Activated T-helper 1 cell treated with anti-CD3 and anti-CD28 coated beads, Interleukin-2, amount 50 U/mL, for 16 hours (primary cell): ENCODE data around the gene TPPP.
"Not testable (repeated sequence)": the region's sequence is repeated elsewhere in the genome, so short reads cannot be mapped to it uniquely, and the experiment has no call there.

Experiments
- DNase-seq, 2 donors: peaks; one replicate each; pipeline ENCODE4 v3.0.0-alpha.2; 2020; ENCODE audit warnings: low read depth in 1 of 2, low spot score in 1 of 2

TPPP gene

DNA sequence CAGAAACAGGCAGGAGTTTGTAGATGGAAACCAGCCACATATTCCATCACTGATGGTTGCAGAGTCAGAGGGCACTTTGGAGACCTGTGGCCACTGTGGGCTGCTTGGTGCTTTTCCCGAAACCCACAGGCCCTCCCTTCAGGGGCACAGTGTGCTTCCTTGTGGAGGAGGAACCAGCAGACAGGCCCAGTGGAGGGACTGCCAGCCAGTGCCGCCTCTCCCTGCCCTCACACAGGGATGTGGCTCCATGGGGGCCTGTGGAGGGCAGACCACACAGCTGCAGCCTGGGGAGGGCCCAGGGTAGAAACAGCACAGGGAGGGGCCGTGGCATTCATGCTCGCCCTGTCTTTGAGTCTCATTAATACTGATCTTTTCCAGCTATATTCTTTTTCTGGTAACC, 45.8 kb downstream of the TPPP start:
- no peak for DNase-seq

DNA sequence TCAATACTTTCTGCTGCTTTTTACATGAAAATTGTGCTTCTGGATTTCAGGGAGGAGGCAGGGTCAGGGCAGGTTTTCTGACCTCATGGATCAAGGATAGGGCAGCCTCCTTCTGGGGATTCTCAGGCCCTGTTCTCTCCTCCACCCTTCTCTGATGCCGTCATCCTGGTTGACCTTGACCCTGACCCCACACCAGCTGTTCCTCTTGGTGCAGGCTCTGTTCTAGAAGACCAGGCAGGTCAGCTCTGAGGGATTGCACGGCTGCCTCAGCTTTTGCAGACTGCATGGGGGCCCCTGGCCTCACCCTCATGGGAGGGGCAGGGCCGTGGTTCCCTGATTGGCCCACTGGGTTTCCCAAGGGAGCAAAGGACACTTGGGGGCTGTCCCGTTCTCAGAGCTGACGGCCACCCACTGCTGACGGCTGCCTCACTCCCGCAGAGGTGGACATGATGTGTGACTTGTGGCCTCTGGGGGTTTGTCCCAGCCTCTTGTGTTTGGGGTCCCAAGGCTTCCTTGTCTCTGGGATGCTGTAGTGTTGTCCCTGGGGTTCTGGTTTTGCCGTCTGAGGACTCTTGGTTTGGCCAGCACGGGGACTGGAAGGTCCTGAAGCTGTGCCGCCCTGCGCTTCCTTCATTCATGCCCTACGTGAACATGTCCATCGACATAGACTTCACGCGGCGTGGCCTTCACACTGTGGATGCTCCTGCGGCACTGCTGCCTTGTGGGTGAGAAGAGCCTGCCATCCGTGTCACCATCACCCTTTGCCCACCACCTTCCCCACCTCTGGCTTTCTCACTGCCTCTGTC, 46.6 kb downstream of the TPPP start:
- no peak for DNase-seq

DNA sequence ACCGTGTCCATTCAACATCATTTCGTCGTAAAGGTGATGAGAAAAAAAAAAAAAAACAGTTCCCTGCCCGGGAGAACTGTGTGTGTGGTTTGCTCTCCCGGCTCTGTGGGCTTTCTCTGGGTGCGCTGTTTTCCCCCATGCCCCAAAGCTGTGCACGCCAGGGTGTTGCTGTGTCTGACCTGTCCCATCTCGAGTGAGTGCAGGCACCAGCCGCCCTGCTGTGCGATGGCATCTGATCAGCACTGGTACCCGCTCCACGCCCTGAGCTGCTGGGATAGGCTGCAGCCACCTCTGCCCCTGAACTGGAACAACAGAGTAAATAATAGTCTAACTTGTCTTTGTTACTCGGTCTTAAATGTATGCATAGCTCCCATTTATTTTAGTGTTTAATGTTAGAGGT, 47.7 kb downstream of the TPPP start:
- DNase-seq: no peak

DNA sequence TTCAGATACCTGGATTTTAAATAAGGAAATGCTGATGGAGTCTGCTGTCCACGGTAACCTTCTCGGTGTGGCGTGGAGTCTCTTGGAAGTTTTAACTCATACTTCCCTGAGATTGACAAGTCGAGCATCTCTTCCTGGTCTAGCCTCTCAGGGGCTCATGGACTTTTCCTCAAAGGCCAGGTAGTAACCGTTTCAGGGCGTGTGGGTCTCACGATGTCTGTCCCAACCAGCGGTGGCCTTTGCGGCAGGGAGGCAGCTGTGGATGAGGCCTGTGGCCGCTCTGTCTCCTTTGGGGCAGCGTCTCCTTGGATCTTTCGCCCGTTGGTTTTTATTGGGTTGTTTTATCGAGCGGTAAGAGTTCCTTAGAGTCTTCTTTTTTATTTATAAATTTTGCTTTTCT, 48.2 kb downstream of the TPPP start:
- no peak for DNase-seq

DNA sequence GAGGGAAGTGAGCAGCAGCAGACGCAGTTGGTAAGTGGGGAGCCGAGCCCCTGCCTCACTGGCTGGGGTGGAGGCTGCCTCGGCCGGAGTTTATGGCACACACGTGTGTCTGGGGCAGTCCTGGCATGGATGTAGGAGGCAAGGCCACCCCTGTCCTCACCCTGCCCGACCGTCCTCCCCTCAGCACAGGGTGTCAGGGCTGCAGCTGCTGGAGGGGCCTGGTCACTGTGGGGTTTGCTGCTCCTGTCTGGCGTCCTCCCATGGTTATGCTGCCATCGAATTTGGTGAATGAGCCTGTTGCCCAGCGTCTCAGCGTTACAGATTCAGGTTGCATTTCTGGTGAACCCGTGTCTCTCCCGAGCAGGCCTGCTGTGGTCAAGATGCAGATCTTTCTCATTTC, 48.6 kb downstream of the TPPP start:
- no peak for DNase-seq

DNA sequence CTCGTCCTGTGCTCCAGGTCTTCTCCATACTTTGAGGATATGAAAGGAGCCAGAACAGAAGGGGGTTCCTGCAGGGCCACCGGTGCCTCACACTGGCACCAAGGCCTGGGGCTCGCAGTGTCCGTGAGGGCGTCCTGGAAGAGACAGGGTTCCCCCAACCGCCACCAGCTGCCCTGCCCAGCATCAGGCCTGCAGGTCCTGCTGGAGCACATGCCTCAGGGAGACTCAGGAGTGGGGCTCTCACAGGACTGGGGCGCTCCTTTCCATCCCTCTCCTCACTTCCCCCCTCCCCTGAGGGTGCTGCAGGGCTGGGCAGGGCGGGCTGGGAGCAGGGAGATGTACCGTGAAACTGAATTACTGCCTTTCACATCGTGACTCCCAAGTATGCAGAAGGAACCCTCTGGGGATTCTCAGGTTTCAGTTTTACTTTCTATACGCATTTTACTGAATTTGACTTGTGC, 49.3 kb downstream of the TPPP start:
- DNase-seq: no peak

DNA sequence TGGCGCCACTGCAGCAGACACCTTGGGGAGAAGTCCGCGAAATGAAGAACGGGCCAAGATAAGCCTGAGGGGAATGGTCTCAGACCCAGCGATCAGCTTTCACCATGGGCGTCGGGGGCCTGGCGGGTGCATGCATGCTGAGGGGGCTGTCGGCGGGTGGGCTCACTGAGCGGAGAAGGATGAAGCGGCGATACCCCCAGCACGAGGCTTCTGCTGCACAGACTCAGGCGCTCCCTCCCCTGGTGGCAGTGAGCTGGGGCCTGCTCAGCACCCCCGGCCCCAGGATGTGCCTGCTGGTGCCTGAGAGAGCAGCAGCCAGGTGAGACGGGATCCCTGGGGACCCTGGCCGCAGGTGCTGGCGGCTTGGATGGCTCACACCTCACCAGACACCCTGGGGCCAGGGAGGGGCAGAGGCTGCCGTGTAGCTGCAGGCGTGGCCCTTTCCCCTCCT, 49.8 kb downstream of the TPPP start:
- DNase-seq: no peak

DNA sequence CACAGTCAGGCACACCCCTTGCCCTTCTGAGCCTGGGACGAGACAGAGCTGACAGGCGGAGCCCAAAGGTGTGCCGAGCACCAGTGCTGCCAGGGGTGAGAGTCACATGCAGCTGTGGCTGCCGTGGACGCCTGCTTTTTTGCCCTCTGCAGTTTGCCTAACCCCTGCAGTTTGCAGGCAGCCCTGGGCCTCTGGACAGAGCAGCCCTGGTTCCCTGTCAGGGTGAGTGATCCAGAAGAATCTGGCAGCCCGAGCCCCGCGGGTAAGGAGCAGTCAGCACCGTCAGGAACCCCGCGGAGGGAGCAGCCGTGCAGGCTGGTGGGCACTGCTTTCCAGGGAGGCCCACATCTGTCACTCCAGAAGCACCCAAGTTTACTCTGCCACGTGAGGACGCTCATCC, 50.7 kb downstream of the TPPP start:
- DNase-seq: no peak

DNA sequence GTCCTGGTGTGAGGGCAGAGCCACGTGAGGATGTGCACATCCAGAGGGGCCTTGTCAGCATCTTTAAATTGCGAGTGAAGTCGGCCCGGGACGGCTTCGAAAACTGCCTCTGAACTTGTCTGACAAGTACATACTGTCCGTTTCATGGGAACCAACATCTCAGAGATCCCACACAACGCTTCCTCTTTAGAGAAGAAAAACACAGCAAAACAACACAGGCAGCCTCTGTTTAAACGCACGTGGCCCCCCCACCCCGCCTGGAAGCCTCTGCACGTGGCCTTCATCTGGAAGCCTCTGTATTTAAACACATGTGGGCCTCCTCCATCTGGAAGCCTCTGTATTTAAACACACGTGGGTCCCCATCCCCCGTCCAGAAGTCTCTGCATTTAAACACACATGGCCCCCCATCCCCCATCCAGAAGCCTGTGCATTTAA, 51.8 kb downstream of the TPPP start:
- DNase-seq: no peak

DNA sequence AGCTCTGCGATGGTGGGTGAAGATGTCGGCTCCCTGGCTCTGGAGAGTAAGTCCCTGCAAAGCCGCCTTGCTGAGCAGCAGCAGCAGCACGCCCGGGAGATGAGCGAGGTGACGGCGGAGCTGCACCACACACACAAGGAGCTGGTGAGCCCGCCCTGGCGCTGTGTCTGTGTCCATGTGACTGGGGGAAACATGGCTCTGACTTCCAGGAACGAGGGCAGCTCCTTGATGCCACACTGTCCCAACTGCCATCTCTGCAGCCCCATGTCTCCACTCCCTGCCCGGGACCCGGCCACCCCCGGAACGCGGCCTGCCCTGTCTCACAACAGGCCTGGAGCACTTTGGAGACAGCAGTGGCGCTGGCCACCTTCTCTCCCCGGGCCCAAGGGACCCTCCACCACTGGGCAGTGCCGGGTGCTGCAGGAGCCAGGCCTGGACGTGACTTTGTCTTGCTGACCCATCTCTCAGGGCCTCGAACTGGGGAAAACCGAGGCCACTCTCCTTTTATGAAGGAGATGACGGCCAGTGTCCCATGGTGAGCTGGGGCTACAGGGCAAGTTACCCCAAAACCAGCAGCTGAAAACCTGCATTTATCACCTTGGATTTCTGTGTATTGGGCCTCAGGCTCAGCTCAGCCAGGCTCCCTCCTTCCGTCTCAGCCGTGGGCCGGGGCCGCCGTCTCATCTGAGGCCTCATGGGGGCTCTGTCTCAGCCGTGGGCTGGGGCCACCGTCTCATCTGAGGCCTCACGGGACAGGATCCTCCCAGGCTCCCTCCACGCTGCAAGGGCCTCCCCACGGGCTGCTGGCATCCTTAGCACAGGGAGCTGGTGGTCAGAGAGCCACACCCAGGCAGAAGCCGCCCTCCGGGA, 52.5 kb downstream of the TPPP start:
- no peak for DNase-seq

DNA sequence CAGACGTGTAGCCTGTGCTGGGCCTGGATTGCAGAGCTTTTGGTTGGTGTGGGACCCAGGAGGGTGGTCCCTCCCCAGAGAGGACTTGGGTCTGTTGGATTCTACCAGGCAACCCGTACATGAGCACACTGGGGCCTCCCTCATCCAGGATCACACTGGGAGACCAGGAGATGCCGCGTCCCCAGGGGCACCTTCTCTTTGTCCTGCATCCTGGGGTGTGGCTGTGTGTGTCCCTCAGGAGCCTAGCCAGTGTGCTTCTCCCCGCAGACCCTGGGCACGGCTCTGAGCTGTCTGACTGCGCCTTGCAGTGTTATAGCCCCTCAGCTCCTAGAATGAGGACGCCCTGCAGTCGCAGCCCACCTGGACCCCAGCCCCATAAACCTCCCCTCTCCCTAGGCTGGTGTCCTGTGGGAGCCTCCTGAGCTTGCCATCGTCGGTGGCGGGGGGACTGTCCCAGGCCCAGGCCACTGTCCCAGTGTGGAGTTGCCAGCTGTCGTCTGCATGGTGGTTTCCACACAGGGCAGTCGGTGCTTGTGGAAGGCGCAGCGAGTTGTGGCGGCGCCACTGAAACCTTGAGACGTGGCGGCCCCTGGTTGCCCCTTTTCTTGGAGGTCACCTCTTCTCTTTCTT, 53.5 kb downstream of the TPPP start:
- DNase-seq: no peak

DNA sequence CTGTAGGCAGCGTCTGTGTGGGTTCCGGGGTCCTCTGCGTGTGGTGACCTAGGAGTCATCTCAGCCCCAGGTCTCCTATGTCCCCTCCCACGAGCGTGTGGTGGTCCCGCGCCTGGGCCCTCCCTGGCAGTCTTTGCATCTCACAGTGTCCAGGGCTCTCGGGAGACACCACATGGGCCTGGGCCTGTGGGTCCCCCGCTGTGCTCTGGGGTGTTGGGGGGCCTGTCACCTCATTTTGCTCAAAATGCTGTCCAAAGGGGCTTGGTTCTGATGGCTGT, 54.0 kb downstream of the TPPP start:
- DNase-seq: no peak

DNA sequence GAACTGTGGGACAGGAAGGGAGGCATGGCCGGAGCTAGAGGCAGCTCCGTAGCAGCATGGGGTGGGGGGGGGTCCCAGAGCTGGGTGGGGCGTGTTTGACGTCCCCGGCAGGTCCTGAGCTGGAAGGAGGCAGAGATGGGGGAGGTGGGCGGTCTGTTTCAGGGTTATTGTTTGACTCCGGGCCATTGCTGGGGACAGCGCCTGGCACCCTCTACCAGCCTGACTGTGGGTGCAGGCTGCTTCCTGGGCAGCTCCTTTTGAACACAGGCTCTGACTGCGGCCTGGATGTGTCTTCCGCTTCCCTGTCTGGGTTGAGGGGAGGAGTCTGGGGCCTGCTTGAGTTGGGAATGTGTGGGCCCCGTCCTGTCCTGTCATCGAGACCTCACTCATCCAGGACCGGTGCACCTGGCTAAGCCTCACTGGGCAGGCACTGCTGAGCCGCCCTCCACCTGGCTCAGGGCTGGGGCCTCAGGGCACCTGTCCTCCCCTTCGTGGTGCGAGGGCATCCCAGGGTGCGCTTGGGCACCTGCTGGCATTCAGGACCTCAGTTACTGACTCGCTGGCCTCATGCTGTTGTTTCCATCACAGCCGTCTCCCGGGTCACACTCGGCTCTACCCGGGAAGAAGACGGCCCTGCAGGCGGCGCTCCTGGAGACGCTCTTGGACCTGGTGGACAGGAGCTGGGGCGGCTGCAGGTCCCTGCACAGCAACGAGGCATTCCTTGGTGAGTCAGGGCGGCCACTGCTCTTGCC, 54.5 kb downstream of the TPPP start:
- no peak for DNase-seq

DNA sequence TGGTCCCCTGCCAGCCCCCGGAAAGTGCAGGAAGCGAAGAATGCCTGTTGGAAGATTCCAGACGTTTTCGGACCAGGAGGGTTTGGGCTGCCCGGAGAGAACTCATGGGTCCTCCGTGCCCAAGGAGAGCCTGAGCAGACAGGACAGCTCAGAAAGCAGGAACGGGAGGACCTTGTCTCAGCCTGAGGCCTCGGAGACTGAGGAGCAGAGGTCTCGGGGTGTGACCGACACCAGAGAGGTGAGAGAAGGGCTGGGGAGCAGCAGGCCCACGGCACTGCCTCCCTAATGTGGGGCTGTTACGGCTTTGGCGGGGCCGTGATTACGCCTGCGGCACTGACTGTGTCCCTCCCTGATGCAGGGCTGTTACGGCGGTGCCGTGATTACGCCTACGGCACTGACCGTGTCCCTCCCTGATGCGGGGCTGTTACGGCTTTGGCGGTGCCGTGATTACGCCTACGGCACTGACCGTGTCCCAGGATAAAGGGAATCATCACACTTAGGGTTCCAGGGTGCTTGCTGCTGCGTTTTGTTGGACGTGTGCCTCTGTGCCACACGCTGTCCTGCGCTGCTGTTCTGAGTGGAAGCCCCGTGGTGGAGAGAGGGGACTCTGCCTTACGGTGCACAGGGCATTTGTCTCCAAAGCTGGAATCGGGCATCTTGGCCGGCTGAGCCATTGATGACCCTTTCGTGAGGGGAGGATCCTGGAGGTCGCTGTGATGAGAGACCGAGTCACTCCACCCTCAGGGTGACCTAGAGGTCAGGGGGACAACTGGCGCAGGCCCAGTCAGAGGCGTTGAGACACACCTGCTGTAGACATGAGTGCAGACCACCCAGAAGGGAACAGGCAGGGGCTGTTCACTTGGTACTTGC, 55.3 kb downstream of the TPPP start:
- no peak for DNase-seq

DNA sequence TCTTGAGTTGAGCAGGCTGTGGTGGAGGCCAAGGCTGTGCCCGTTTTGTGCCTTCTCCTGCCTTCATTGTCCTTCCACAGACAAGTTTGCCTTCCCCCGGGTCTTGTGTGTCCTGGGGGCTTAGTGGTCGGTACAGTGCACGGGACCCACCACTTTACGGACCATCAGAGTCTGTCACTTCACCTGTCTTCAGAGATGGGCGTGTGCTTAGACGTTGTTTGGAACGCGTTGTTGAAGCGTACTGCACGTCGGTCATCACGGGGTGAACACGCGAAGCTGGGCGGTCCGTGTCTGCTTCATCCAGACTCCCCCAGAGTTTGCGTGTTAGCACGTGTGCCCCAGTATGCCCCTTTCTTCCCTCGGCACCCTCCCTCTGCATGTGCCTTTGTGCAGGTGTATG, 56.2 kb downstream of the TPPP start:
- no peak for DNase-seq

DNA sequence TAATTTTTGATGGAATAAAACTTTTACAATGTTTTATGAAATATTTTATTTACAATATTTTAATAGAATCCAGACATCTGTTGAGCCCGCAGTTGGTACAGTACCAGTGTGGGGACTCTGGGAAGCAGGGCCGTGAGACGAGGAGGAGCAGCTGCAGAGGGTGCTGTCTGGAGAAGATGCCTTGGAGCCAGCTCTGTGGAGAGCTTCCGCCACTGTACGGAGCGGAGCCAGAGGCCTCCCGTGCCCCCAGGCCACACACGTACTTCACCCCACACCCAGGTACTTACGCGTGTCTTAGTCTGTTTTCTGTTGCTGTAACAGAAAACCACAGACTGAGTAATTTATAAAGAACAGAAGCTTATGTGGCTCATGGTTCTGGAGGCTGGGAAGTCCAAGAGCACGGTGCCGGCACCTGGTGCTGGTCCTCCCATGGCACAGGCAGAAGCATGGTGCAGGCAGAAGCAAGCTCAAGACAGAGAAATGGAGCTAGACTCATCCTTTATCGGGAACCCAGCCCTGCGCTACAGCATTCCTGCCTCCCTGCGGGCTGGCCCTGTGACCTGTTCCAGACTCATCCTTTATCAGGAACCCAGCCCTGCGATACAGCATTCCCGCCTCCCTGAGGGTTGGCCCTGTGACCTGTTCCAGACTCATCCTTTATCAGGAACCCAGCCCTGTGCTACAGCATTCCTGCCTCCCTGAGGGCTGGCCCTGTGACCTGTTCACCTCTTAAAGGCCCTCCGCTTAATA, 57.7 kb downstream of the TPPP start:
- DNase-seq: no peak

DNA sequence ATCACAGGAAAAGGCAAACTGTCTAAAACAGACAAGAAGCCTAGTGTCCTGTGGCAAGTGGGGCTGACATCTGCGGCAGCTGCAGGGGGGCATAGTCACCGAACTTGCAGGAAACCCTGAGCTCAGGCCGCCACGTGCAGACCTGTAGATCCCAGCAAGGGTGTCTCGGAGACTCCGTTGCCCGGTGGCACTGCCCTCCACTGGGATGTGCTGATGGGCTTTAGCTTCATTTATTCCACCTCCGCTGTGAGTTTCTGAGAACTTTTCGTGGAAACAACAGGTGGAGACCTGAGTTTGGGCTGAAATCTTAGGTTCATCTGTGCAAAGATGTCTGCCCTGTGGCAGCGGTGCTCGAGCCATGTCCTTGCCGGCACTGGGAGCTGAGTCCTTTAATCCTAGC, 59.0 kb downstream of the TPPP start:
- DNase-seq: no peak

DNA sequence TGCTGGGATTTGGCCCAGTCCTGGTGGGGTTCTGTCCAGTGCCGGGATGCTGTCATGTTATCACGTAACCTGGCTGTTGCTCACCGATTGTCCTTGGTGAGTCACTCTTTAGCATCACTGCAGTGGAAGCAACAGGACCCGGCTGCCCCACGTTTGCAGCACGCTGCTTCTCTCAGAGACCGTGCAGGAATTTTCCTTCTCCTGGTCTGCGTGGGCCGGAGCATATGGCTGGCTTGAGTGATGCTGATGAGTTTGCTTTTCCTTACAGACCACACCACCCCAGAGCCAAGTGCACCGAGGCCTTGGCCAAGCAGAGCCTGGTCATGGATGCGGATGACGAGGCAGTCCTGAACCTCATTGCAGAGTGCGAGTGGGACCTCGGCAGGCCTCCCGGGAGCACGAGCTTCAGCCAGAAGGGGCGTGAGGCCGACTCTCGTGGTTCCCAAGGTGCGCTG, 59.6 kb downstream of the TPPP start:
- DNase-seq: no peak

DNA sequence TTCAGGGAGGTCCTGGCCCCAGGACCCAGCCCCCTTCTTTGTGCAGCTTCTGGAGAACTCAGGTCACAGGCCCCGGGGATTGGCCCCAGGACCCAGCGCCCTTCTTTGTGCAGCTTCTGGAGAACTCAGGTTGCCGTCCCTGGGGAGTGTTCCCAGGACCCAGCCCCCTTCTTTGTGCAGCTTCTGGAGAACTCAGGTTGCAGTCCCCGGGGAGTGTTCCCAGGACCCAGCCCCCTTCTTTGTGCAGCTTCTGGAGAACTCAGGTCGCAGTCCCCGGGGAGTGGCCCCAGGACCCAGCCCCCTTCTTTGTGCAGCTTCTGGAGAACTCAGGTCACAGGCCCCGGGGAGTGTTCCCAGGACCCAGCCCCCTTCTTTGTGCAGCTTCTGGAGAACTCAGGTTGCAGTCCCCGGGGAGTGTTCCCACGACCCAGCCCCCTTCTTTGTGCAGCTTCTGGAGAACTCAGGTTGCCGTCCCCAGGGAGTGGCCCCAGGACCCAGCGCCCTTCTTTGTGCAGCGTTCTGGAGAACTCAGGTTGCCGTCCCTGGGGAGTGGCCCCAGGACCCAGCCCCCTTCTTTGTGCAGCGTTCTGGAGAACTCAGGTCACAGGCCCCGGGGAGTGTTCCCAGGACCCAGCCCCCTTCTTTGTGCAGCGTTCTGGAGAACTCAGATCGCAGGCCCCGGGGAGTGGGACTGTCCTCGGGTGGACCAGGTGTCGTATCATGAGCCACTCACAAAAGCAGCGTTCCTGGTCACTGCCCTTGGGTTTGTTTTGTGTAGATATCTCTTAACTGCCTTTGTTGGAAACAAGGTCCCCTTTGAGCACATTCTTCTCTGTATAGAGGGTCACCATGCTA, 64.6 kb downstream of the TPPP start:
- not testable (repeated sequence) for DNase-seq
